Mesenchymal stem cell (in vitro differentiated cells and primary cell): Measurements from ENCODE around the gene SMC3.
"Not testable (repeated sequence)": the region's sequence is repeated elsewhere in the genome, so short reads cannot be mapped to it uniquely, and the experiment has no call there.

Experiments used
- DNase-seq: peaks from one replicate; pipeline ENCODE4 v3.0.0-alpha.2; 2013
- H2AFZ ChIP-seq: one replicate; pipeline ENCODE4 v1.6.1; 2013; ENCODE audit warnings: low read depth, mild to moderate bottlenecking, control low read depth, inconsistent platforms, low read length, moderate library complexity
- H2AK5ac ChIP-seq: 2 replicates; pipeline ENCODE4 v1.6.1; 2013; ENCODE audit warnings: low read length, moderate library complexity, mild to moderate bottlenecking, inconsistent platforms; ENCODE audit not compliant: severe bottlenecking
- H2BK120ac ChIP-seq: one replicate; pipeline ENCODE4 v1.6.1; 2013; ENCODE audit warnings: low read depth, mild to moderate bottlenecking, inconsistent platforms, low read length, moderate library complexity
- H2BK12ac ChIP-seq, 2 experiments: one replicate each; pipeline ENCODE4 v1.6.1; 2013; ENCODE audit warnings: inconsistent platforms in 2 of 2, low read length in 2 of 2, mild to moderate bottlenecking in 2 of 2, moderate library complexity in 2 of 2, control low read depth in 1 of 2
- H2BK15ac ChIP-seq: one replicate; pipeline ENCODE4 v1.6.1; 2013; ENCODE audit warnings: mild to moderate bottlenecking, low read depth, inconsistent platforms; ENCODE audit not compliant: poor library complexity, severe bottlenecking
- H2BK5ac ChIP-seq: 2 replicates; pipeline ENCODE4 v1.6.1; 2013; ENCODE audit warnings: low read depth, mild to moderate bottlenecking, low read length, control low read depth, inconsistent platforms; ENCODE audit not compliant: poor library complexity, severe bottlenecking
- H3K14ac ChIP-seq, 2 experiments: one replicate each; pipeline ENCODE4 v1.6.1; 2013; ENCODE audit warnings: inconsistent platforms in 2 of 2, low read length in 2 of 2, control low read depth in 1 of 2, mild to moderate bottlenecking in 1 of 2, moderate library complexity in 1 of 2
- H3K18ac ChIP-seq, 2 experiments: one replicate each; pipeline ENCODE4 v1.6.1; 2013; ENCODE audit warnings: inconsistent platforms in 2 of 2, low read length in 2 of 2, control low read depth in 1 of 2, low read depth in 1 of 2, mild to moderate bottlenecking in 1 of 2
- H3K23ac ChIP-seq, 2 experiments: one replicate each; pipeline ENCODE4 v1.6.1; 2013; ENCODE audit warnings: inconsistent platforms in 2 of 2, low read length in 2 of 2, mild to moderate bottlenecking in 2 of 2, moderate library complexity in 2 of 2, control low read depth in 1 of 2
- H3K27ac ChIP-seq: 2 replicates; pipeline ENCODE4 v1.5.1; 2013; ENCODE audit warnings: mild to moderate bottlenecking, moderate library complexity, low read length, control low read depth, inconsistent platforms; ENCODE audit not compliant: poor library complexity, severe bottlenecking
- H3K27me3 ChIP-seq, 2 experiments: 2 replicates each; pipeline versions ENCODE4 v1.6.1 to v1.7.0; 2013; ENCODE audit warnings: low read length in 2 of 2, mild to moderate bottlenecking in 2 of 2, moderate library complexity in 2 of 2, control low read depth in 1 of 2, inconsistent platforms in 1 of 2; ENCODE audit not compliant: control insufficient read depth in 1 of 2, insufficient read depth in 1 of 2
- H3K36me3 ChIP-seq, 2 experiments: 2 replicates each; pipeline versions ENCODE4 v1.6.1 to v1.7.0; 2013; ENCODE audit warnings: low read length in 2 of 2, control low read depth in 1 of 2, inconsistent platforms in 1 of 2, low read depth in 1 of 2, mild to moderate bottlenecking in 1 of 2; ENCODE audit not compliant: insufficient read depth in 2 of 2, control insufficient read depth in 1 of 2
- H3K4ac ChIP-seq, 2 experiments: one replicate each; pipeline ENCODE4 v1.6.1; 2013; ENCODE audit warnings: inconsistent platforms in 2 of 2, low read length in 2 of 2, mild to moderate bottlenecking in 2 of 2, moderate library complexity in 2 of 2, control low read depth in 1 of 2, low read depth in 1 of 2
- H3K4me1 ChIP-seq: 2 replicates; pipeline ENCODE4 v1.6.1; 2013; ENCODE audit warnings: low read depth, low read length, control low read depth; ENCODE audit not compliant: control insufficient read depth, insufficient read depth
- H3K4me2 ChIP-seq: 2 replicates; pipeline ENCODE4 v1.6.1; 2013; ENCODE audit warnings: low read length, mild to moderate bottlenecking, inconsistent platforms; ENCODE audit not compliant: poor library complexity, severe bottlenecking
- H3K4me3 ChIP-seq, 2 experiments: 2 replicates each; pipeline versions ENCODE4 v1.5.1 to v1.7.0; 2013; ENCODE audit warnings: low read length in 2 of 2, mild to moderate bottlenecking in 2 of 2, control low read depth in 1 of 2, low read depth in 1 of 2; ENCODE audit not compliant: insufficient read depth in 1 of 2
- H3K79me1 ChIP-seq: replicated peaks from 2 replicates; pipeline ENCODE4 v1.6.1; 2013; ENCODE audit warnings: mild to moderate bottlenecking, control low read depth, low read length, inconsistent platforms; ENCODE audit not compliant: poor library complexity, severe bottlenecking
- H3K9ac ChIP-seq: 2 replicates; pipeline ENCODE4 v1.7.0; 2013; ENCODE audit warnings: mild to moderate bottlenecking, low read length, moderate library complexity
- H3K9me3 ChIP-seq: 2 replicates; pipeline ENCODE4 v1.7.0; 2013; ENCODE audit warnings: mild to moderate bottlenecking, low read length; ENCODE audit not compliant: control insufficient read depth
- H4K8ac ChIP-seq: one replicate; pipeline ENCODE4 v1.6.1; 2013; ENCODE audit warnings: inconsistent platforms, mild to moderate bottlenecking, low read length, moderate library complexity
- H4K91ac ChIP-seq: one replicate; pipeline ENCODE4 v1.6.1; 2013; ENCODE audit warnings: mild to moderate bottlenecking, low read length, inconsistent platforms
- WGBS: methylation state at CpG from one replicate; pipeline ENCODE4 v1.1.7; 2013; ENCODE audit warnings: mixed read lengths; 5-methylcytosine and 5-hydroxymethylcytosine counted together

The SMC3 gene

DNA sequence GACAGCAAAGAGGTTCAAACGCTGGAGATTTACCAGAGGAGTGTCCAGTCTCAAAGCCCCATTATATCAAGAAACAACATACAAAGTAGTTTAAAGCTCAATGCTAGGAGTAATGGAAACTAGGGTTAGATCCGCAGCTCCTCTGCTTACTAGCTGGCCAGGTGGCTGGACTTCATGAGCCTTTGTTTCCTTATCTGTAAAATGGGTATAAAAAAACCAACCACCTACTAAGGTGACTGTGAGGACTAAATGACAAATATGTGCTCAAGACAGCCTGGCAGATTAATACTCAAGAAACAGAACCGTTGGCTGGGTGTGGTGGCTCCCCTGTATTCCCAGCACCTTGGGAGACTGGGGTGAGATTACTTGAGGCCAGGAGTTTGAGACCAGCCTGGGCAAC lies 70.8 kb downstream of the SMC3 start:
- Histone ChIP-seq H2BK15ac (no peak overlapping the region), H3K14ac (no peak overlapping the region), H3K27me3 (peaks cover 13 to 41% of the 10 kb centered on the region in 2 experiments), H3K79me1 (no peaks in the 10 kb centered on the region), H2BK5ac (peak overlapping the region; percentile 36), H3K4me1 (peaks cover 14% of the 10 kb centered on the region), H3K9ac (no peak overlapping the region), H3K4me3 (no peak overlapping the region), H3K18ac (no peak overlapping the region), H3K4me2 (no peak overlapping the region), H3K36me3 (no peaks in the 10 kb centered on the region), H3K27ac (peak overlapping the region; percentile 56), H3K9me3 (no peaks in the 10 kb centered on the region), H4K8ac (no peak overlapping the region), H2AFZ (no peak overlapping the region), H2AK5ac (peak overlapping the region; percentile 88), H3K23ac (no peak overlapping the region), H3K4ac (no peak overlapping the region), H2BK12ac (no peak overlapping the region), H4K91ac (no peak overlapping the region), H2BK120ac (no peak overlapping the region)
- no peak for DNase-seq
- WGBS = 97% methylated on average over 2 of the region's 3 CpGs

DNA sequence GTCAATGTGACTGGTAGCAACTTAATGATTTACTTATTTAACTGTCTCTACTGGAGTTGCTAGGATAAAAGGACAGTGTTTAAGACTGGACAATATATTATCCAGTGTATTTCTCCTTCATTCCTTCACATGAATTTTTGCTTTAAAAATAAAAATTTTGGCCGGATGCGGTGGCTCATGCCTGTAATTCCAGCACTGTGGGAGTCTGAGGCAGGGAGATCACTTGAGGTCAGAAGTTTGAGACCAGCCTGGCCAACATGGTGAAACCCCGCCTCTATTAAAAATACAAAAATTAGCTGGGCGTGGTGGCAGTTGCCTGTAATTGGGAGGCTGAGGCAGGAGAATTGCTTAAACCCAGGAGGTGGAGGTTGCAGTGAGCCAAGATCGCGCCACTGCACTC lies 71.6 kb downstream of the SMC3 start:
- not testable (repeated sequence) for H2BK15ac ChIP-seq, H3K4me2 ChIP-seq, H3K14ac ChIP-seq, H2BK120ac ChIP-seq, H2AFZ ChIP-seq, H2AK5ac ChIP-seq, H4K91ac ChIP-seq, H4K8ac ChIP-seq, DNase-seq, H3K18ac ChIP-seq, H3K79me1 ChIP-seq, H3K23ac ChIP-seq, H2BK12ac ChIP-seq, H3K9me3 ChIP-seq, H3K36me3 ChIP-seq, H2BK5ac ChIP-seq, H3K4ac ChIP-seq, H3K4me3 ChIP-seq, H3K27ac ChIP-seq, H3K9ac ChIP-seq
- Histone ChIP-seq H3K27me3 (peaks cover 16 to 48% of the 10 kb centered on the region in 2 experiments), H3K4me1 (peaks cover 17% of the 10 kb centered on the region)
- 91% methylated on average over 4 of the region's 6 CpGs for WGBS

DNA sequence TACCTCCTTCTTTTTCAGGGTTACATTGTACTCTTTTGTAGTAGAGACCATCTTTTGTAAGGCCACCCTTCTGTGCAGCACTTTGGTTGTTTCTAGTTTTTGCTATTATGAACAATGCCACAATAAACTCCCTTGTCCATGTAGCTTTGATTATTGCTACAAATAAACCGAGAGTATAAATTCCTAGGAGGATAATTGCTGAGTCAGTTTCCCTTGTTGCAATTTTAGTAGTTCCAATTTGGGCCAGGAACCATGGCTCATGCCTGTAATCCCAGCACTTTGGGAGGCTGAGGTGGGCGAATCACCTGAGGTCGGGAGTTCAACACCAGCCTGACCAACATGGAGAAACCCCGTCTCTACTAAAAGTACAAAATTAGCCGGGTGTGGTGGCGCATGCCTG lies 72.4 kb downstream of the SMC3 start:
- H3K14ac ChIP-seq, H2AFZ ChIP-seq, DNase-seq, H3K27ac ChIP-seq, H3K23ac ChIP-seq, H2BK120ac ChIP-seq, H3K36me3 ChIP-seq, H4K8ac ChIP-seq, H3K4me3 ChIP-seq, H3K4ac ChIP-seq, H2BK5ac ChIP-seq, H2AK5ac ChIP-seq, H2BK15ac ChIP-seq, H4K91ac ChIP-seq, H3K9ac ChIP-seq, H3K4me2 ChIP-seq, H3K9me3 ChIP-seq, H3K79me1 ChIP-seq, H2BK12ac ChIP-seq, H3K18ac ChIP-seq: not testable (repeated sequence)
- peaks cover 19 to 52% of the 10 kb centered on the region in 2 experiments for H3K27me3 ChIP-seq
- peaks cover 21% of the 10 kb centered on the region for H3K4me1 ChIP-seq
- 89% methylated on average over 3 of the region's 6 CpGs for WGBS

- Histone ChIP-seq H3K27ac (no peak overlapping the region), H2BK15ac (no peak overlapping the region), H3K23ac (no peak overlapping the region), H2BK5ac (no peak overlapping the region), H3K79me1 (no peaks in the 10 kb centered on the region), H3K18ac (no peak overlapping the region), H3K4me3 (no peak overlapping the region), H3K36me3 (no peaks in the 10 kb centered on the region), H3K27me3 (peaks cover 23 to 64% of the 10 kb centered on the region in 2 experiments), H3K4me1 (peaks cover 21% of the 10 kb centered on the region), H3K4ac (no peak overlapping the region), H2AFZ (no peak overlapping the region), H2AK5ac (no peak overlapping the region), H4K91ac (no peak overlapping the region), H3K14ac (no peak overlapping the region), H3K9ac (no peak overlapping the region), H4K8ac (no peak overlapping the region), H3K9me3 (no peaks in the 10 kb centered on the region), H3K4me2 (no peak overlapping the region), H2BK120ac (no peak overlapping the region), H2BK12ac (no peak overlapping the region)
- WGBS = 10% methylated on average over 2 of the region's 5 CpGs
- DNase-seq = peak; percentile 58
These were observed 73.8 kb downstream of the SMC3 start for GRCh38 chr10:110641256-110641655.
